MM.1S (cell line): Measurements from ENCODE around the gene TRPT1.

Source experiments
- DNase-seq: peaks from one replicate; pipeline ENCODE4 v3.0.0-alpha.2; 2015
- H2AFZ ChIP-seq: fragments of 300-600 bp; sonication (generic); 2 replicates; pipeline ENCODE4 v1.6.0; 2016; ENCODE audit warnings: antibody characterized with exemption, low read length
- H3F3A ChIP-seq: fragments of 300-600 bp; sonication (generic); 2 replicates; pipeline ENCODE4 v1.6.1; 2016; ENCODE audit warnings: mild to moderate bottlenecking, antibody characterized with exemption, low read length, moderate library complexity, mixed read lengths; ENCODE audit not compliant: insufficient read depth
- H3K27ac ChIP-seq: fragments of 300-600 bp; sonication (generic); 2 replicates; pipeline ENCODE4 v1.5.1; 2016; ENCODE audit warnings: mild to moderate bottlenecking, low read length
- H3K27me3 ChIP-seq: fragments of 300-600 bp; sonication (generic); replicated peaks from 2 replicates; pipeline ENCODE4 v1.6.0; 2016; ENCODE audit warnings: low read length; ENCODE audit not compliant: insufficient read depth
- H3K36me3 ChIP-seq: fragments of 300-600 bp; sonication (generic); replicated peaks from 2 replicates; pipeline ENCODE4 v1.6.1; 2016; ENCODE audit warnings: mild to moderate bottlenecking, low read length, mixed read lengths; ENCODE audit not compliant: insufficient read depth
- H3K4me1 ChIP-seq: fragments of 300-600 bp; sonication (generic); 2 replicates; pipeline ENCODE4 v1.6.1; 2016; ENCODE audit warnings: low read length, mixed read lengths
- H3K4me2 ChIP-seq: fragments of 300-600 bp; sonication (generic); 2 replicates; pipeline ENCODE4 v1.6.0; 2016; ENCODE audit warnings: low read depth, low read length
- H3K4me3 ChIP-seq: fragments of 300-600 bp; sonication (generic); 2 replicates; pipeline ENCODE4 v1.5.1; 2016; ENCODE audit warnings: low read length, mixed read lengths
- H3K79me2 ChIP-seq: fragments of 300-600 bp; sonication (generic); 2 replicates; pipeline ENCODE4 v1.6.1; 2016; ENCODE audit warnings: mixed run types, low read length, mixed read lengths
- H3K9ac ChIP-seq: fragments of 300-600 bp; sonication (generic); 2 replicates; pipeline ENCODE4 v1.6.1; 2016; ENCODE audit warnings: low read length, mixed read lengths
- H3K9me2 ChIP-seq: fragments of 300-600 bp; sonication (generic); replicated peaks from 2 replicates; pipeline ENCODE4 v1.6.1; 2016; ENCODE audit warnings: mild to moderate bottlenecking, low read length, mixed read lengths; ENCODE audit not compliant: insufficient read depth
- H3K9me3 ChIP-seq: fragments of 300-600 bp; sonication (generic); replicated peaks from 2 replicates; pipeline ENCODE4 v1.6.1; 2016; ENCODE audit warnings: mild to moderate bottlenecking, low read length, mixed read lengths; ENCODE audit not compliant: insufficient read depth
- H4K20me1 ChIP-seq: fragments of 300-600 bp; sonication (generic); 2 replicates; pipeline ENCODE4 v1.6.1; 2016; ENCODE audit warnings: mild to moderate bottlenecking, low read length, moderate library complexity, mixed read lengths; ENCODE audit not compliant: insufficient read depth
- CTCF ChIP-seq: fragments of 300-600 bp; sonication (generic); IDR thresholded peaks from 2 replicates; pipeline ENCODE4 v1.5.1; 2016; ENCODE audit warnings: antibody characterized with exemption, low read length, mixed read lengths
- EZH2 ChIP-seq: fragments of 300-600 bp; sonication (generic); optimal IDR thresholded peaks from 2 replicates; pipeline ENCODE3; 2017; ENCODE audit warnings: low read depth, mild to moderate bottlenecking, antibody characterized with exemption, low read length, mixed read lengths
- EZH2phosphoT487 ChIP-seq: fragments of 300-600 bp; sonication (generic); IDR thresholded peaks from 2 replicates; pipeline ENCODE4 v1.6.1; 2018; ENCODE audit warnings: antibody characterized with exemption, low read length

TRPT1 gene

GRCh38 chr11:64178951-64179639 lies 46.9 kb downstream of the TRPT1 start:
- H3K9me2 ChIP-seq = no peaks in the 10 kb centered on the region
- no peaks in the 10 kb centered on the region for H3K9me3 ChIP-seq
- no peak overlapping the region for H3K27ac ChIP-seq
- H3K4me2 ChIP-seq = no peak overlapping the region
- H3K4me1 ChIP-seq = peaks cover 24% of the 10 kb centered on the region
- TF ChIP-seq EZH2 (no peak), EZH2phosphoT487 (no peak), CTCF (no peak)
- no peak overlapping the region for H2AFZ ChIP-seq
- H3K36me3 ChIP-seq = no peaks in the 10 kb centered on the region
- H4K20me1 ChIP-seq = no peaks in the 10 kb centered on the region
- no peak for DNase-seq
- H3K27me3 ChIP-seq = no peaks in the 10 kb centered on the region
- no peak overlapping the region for H3K9ac ChIP-seq
- H3F3A ChIP-seq = peaks cover 9% of the 10 kb centered on the region; the same call in 1 of the 2 replicates
- H3K4me3 ChIP-seq = no peak overlapping the region
- H3K79me2 ChIP-seq = peaks cover 14% of the 10 kb centered on the region

- H2AFZ ChIP-seq = no peak overlapping the region
- TF ChIP-seq CTCF (no peak), EZH2 (no peak), EZH2phosphoT487 (no peak)
- no peak overlapping the region for H3K4me2 ChIP-seq
Observed at GRCh38 chr11:64178203-64178602, 47.8 kb downstream of the TRPT1 start.

GRCh38 chr11:64176751-64177150 lies 49.2 kb downstream of the TRPT1 start:
- Histone ChIP-seq H3K4me1 (peaks cover 14% of the 10 kb centered on the region), H2AFZ (no peak overlapping the region), H3K4me2 (no peak overlapping the region), H3K27me3 (no peaks in the 10 kb centered on the region), H3K9me2 (no peaks in the 10 kb centered on the region), H3K9ac (no peak overlapping the region), H3K27ac (no peak overlapping the region), H4K20me1 (no peaks in the 10 kb centered on the region), H3K4me3 (no peak overlapping the region), H3F3A (peaks cover 6% of the 10 kb centered on the region; the same call in 1 of the 2 replicates), H3K36me3 (no peaks in the 10 kb centered on the region), H3K9me3 (no peaks in the 10 kb centered on the region), H3K79me2 (0 out of 2 replicates have a peak, but pooled peaks cover 4% of the 10 kb centered on the region)
- TF ChIP-seq CTCF = no peak
- no peak for TF ChIP-seq EZH2phosphoT487
- no peak for TF ChIP-seq EZH2
- DNase-seq = no peak

More at GRCh38 chr11:64178203-64178602, 47.8 kb downstream of the TRPT1 start:
- Histone ChIP-seq H3K36me3 (no peaks in the 10 kb centered on the region), H3K27ac (no peak overlapping the region), H4K20me1 (no peaks in the 10 kb centered on the region), H3K79me2 (peaks cover 5% of the 10 kb centered on the region; the same call in 1 of the 2 replicates), H3K27me3 (no peaks in the 10 kb centered on the region), H3K9ac (no peak overlapping the region), H3K4me1 (peaks cover 18% of the 10 kb centered on the region), H3K9me3 (no peaks in the 10 kb centered on the region), H3K9me2 (no peaks in the 10 kb centered on the region), H3K4me3 (no peak overlapping the region), H3F3A (peaks cover 9% of the 10 kb centered on the region; the same call in 1 of the 2 replicates)
- no peak for DNase-seq
